ENCODE results near the gene ZNF778.
"Not testable (repeated sequence)": the region's sequence is repeated elsewhere in the genome, so short reads cannot be mapped to it uniquely, and the experiment has no call there.

ZNF778 gene

DNA sequence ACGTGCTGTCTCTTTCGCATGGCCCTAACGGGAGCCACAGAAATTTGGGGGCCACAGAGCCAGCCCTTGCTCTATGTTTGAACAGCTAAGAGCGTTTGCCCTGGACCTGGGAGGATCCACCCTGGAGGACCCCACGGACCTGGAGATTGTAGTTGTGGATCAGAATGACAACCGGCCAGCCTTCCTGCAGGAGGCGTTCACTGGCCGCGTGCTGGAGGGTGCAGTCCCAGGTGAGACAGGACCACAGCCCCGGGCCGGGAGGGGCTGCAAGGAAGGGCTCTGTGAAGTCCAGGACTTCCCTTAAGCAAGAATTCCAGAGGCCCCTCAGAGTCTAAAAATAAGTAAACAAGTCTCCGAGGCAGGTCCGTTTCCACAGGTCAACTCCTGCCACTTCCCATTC lies 34.0 kb upstream of the ZNF778 start:
- DNase-seq: no peak

- DNase-seq: no peak
These were observed 33.4 kb upstream of the ZNF778 start for GRCh38 chr16:89183975-89184676.

DNA sequence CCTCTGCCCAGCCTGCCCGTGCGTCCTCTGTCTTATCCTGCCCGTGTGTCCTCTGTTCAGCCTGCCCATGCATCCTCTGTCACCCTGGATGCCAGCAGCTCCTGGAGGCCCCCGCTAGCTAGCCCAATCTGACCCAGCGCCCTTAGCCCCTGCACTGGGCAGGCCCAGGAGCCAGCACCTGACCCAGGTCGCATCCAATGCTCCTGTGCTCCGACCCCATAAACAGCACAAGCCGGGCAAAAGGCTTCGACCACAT lies 32.9 kb upstream of the ZNF778 start:
- no peak for DNase-seq

DNA sequence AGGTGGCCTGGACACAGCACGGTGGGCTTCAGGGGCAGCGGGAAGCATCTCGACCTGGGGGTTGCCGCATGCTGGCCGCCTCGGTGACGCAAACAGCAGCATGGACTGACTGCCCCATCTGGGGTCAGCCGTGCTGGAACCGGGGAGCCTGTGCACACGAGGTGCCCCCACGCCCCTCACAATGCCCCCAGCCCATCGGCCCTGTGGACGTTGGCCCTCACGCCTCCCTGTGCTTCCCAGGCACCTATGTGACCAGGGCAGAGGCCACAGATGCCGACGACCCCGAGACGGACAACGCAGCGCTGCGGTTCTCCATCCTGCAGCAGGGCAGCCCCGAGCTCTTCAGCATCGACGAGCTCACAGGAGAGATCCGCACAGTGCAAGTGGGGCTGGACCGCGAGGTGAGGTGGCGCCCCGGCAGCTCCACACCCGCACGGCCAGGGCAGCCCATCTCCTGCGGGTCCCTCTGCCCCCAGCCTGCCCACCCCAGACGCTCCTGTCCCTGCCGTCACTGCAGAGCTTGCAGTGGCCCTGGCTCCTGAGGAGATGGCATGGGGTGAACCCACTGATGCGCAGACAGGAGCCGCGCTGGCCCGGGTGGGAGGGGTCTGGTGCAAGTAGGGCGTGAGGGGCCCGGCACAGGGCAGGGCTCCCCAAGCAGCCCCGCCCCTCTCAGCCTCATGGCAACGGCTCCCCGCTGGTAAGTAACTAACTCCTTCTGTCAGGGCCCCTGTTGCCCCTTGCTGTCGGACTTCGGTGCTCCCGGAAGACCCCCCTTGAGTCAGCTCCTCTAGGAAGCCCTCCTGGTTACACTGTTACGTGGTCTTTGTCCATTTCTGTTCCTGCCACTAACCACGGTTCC lies 32.3 kb upstream of the ZNF778 start:
- DNase-seq: no peak

GRCh38 chr16:89185887-89186592 lies 31.5 kb upstream of the ZNF778 start:
- not testable (repeated sequence) for DNase-seq

GRCh38 chr16:89186593-89187031 lies 30.9 kb upstream of the ZNF778 start:
- DNase-seq: not testable (repeated sequence)

DNA sequence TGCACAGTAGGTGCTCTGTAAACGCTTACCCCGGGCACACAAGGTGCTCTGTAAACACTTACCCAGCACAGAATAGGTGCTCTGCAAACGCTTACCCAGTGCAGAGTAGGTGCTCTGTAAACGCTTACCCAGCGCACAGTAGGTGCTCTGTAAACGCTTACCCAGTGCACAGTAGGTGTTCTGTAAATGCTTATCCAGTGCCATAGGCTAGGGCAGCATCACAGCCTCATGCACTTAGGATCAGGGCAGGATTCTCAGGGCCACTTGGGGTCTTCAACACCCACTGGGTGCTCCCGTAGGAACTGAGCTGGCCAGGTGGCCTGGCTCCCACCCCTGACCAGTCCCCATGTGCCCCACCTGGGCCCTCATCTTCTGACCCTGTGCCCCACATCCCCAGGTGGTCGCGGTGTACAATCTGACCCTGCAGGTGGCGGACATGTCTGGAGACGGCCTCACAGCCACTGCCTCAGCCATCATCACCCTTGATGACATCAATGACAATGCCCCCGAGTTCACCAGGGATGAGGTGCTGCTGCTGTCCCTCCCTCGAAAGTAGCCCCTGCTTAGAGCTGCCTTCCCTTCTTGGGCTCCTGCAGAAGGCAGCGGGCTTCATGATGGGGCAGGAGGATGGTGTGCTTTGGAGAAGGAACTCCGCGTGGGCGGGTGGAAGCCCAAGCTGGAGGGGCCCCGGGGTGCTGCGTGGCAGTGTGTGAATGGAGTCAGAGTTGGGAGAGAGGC lies 30.3 kb upstream of the ZNF778 start:
- DNase-seq: no peak

DNA sequence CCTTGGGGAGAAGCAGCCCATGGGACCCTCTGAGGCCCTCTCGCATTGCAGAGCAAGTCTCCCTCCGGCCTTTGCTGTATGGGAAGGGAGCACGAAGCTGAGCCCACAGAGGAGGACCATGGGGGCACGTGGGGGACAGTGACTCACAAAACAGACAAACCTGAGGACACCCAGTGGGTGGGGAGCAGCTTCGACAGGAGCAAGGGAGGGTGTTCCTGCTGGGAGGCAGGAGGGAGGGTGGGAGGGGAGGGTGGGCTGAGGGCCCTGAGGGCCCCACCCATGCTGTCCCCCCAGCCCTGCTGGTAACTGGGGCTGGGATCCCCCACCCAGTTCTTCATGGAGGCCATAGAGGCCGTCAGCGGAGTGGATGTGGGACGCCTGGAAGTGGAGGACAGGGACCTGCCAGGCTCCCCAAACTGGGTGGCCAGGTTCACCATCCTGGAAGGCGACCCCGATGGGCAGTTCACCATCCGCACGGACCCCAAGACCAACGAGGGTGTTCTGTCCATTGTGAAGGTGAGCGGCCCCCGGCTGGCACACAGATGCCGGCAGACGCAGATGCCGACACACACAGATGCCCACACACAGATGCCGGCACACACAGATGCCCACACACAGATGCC lies 29.6 kb upstream of the ZNF778 start:
- no peak for DNase-seq

- not testable (repeated sequence) for DNase-seq
These were observed 28.8 kb upstream of the ZNF778 start for GRCh38 chr16:89188471-89189357.

- no peak for DNase-seq
These were observed 28.0 kb upstream of the ZNF778 start for GRCh38 chr16:89189358-89190025.

GRCh38 chr16:89190150-89190958 lies 27.1 kb upstream of the ZNF778 start:
- DNase-seq: no peak

- DNase-seq: no peak
These were observed 26.2 kb upstream of the ZNF778 start for GRCh38 chr16:89191033-89191900.

DNA sequence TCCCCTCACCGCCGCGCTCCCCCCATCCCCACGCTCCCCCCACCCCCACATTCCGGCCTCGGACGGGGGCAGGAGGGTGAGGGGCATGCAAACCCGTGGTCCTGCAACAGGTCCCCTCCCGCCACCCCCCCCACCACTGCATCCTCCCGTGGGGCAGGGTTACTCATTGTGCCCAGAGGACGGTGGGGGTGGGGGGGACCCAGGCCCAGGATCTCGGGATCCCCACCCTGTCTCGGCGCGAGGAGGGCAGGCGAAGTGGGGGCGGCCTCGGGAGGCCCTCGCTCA lies 25.7 kb upstream of the ZNF778 start:
- no peak for DNase-seq

DNA sequence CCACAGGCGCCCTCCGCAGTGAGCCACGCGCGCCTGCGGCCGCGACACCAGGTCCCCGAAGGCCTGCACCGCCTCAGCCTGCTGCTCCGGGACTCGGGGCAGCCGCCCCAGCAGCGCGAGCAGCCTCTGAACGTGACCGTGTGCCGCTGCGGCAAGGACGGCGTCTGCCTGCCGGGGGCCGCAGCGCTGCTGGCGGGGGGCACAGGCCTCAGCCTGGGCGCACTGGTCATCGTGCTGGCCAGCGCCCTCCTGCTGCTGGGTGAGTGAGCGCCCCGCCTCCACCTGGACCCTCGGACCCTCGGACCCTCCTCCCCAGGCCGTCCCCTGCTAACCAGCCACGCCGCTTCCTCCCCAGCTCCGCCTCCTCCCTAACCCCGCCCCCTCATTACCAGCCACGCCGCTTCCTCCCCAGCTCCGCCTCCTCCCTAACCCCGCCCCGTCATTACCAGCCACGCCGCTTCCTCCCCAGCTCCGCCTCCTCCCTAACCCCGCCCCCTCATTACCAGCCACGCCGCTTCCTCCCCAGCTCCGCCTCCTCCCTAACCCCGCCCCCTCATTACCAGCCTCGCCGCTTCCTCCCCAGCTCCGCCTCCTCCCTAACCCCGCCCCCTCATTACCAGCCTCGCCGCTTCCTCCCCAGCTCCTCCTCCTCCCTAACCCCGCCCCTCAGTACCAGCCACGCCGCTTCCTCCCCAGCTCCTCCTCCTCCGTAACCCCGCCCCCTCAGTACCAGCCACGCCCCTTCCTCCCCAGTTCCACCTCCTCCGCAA lies 25.1 kb upstream of the ZNF778 start:
- DNase-seq: not testable (repeated sequence)

DNA sequence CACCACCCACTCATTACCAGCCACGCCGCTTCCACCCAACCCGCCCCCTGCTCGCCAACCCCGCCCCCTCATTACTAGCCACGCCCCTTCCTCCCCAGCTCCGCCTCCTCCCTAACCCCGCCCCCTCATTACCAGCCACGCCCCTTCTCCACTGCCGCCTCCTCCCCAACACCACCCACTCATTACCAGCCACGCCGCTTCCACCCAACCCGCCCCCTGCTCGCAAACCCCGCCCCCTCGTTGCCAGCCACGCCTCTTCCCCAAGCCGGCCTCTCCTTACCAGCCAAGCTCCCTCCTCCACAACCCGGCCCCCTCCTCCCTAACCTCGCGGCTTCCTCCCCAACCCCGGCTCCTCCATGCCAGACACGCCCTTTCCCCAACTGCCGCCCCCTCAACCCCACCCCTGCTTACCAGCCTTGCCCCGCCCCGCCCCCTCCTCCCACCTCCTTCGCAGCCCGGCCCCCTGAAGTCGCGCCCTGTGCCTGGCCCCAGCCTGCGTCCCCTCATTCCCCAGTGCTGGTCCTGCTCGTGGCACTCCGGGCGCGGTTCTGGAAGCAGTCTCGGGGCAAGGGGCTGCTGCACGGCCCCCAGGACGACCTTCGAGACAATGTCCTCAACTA lies 24.4 kb upstream of the ZNF778 start:
- no peak for DNase-seq

DNA sequence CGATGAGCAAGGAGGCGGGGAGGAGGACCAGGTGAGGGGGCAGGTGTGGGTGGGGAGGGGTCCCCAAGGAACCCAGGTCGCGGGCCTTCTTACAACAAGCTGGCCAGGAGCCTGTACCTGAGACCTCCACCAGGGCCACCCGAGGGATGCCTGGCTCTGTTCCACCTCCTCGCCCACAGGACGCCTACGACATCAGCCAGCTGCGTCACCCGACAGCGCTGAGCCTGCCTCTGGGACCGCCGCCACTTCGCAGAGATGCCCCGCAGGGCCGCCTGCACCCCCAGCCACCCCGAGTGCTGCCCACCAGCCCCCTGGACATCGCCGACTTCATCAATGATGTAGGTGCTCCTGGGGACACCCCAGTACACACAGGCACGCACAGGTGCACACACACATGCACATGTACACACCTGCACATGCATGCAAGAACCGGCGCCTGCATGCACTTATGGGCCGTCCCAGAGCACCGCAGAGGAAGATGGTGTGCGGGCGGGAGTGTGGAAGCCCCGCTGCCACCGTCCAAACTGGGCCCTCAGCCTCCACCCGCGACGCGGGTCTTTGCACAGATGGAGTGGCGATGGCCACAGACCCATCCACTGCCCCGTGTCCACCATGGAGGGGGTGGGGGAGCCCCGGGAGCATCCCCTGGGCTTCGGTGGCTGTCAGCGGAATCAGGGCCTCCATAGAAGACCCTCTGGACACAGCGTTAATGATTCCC lies 23.8 kb upstream of the ZNF778 start:
- DNase-seq: no peak
